Stimulated activated CD8-positive, alpha-beta memory T cell treated with anti-CD3 and anti-CD28 coated beads, Interleukin-7, amount 100 ng/mL, for 48 hours (primary cell): ENCODE measurements around the gene MYOF.

Source experiments
- DNase-seq, 2 donors: peaks; one replicate each; pipeline ENCODE4 v3.0.0-alpha.2; 2020; ENCODE audit warnings: low read depth in 1 of 2; ENCODE audit errors: extremely low read depth in 1 of 2

Gene MYOF

DNA sequence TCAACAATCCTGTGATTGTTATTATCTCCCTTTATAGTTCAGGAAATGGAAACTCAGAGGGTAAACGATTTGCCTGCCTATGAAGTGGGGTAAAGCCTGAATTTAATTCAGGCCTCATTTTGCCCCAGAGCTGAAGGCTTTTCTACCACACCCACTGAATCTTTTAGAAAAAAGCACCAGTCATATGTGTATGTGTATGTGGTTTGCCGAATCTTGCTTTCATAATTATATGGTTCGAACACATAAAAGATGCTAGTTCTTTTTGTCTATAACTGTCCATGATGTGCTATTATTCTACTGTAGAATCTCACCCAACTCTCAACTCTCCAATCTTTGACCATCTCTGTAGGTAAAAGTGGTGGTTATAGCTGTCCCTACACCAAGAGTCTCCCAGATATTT, 83.6 kb downstream of the MYOF start:
- DNase-seq: no peak

DNA sequence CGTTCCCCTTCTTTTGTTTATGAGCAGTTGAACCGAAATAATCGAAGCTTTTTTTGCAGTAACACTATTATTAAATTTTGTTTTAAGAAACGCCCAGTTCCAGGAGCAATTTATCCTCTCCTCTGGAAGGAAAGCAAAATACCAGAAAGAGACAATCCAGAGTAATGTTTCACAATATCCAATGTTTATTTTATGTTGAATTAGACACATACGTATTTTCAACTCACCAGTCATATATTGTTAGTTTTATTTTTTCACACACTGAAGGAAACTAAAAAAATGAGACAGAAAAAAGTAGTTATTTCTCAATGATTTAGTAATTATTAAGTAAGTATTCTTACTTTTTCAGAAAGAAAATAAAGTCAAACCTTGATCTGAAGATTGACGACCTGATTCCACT, 85.1 kb downstream of the MYOF start:
- DNase-seq: no peak

DNA sequence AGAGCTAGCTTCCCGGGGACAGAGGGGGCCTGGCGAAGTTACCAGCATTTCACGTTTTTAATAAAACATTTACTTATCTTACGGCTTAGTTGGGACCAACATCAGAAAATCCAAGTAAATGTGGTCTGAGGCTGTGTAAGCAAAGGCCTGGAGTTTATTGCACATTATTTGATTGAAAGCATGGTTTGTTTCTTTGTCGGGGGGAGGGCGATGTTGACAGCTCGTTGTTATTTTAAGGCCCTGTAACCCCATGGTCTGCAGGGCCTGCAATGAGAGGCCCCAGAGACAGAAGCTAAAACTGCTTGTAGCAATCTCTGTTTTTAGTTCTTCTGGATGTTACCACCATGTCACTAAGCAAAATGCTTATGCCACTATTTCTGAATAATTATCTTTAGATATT, 88.9 kb downstream of the MYOF start:
- no peak for DNase-seq

DNA sequence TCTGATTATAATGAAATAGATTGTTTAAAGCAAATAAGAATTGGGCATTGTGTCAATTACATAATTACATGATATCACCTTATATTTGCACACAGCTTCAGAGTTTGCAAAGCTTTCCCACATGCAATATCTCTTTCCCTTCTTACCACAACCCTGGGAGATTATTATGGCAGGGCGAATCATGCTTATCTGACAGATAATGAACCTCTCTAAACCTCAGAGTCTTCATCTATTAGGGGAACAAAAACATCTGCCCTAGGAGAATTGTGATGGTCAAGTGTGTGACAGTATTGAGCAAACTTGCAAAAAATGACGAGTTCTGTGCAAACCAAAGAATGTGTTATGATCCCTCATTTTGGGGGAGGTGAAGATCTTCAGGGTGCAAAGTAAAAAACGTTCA, 90.0 kb downstream of the MYOF start:
- DNase-seq: no peak

DNA sequence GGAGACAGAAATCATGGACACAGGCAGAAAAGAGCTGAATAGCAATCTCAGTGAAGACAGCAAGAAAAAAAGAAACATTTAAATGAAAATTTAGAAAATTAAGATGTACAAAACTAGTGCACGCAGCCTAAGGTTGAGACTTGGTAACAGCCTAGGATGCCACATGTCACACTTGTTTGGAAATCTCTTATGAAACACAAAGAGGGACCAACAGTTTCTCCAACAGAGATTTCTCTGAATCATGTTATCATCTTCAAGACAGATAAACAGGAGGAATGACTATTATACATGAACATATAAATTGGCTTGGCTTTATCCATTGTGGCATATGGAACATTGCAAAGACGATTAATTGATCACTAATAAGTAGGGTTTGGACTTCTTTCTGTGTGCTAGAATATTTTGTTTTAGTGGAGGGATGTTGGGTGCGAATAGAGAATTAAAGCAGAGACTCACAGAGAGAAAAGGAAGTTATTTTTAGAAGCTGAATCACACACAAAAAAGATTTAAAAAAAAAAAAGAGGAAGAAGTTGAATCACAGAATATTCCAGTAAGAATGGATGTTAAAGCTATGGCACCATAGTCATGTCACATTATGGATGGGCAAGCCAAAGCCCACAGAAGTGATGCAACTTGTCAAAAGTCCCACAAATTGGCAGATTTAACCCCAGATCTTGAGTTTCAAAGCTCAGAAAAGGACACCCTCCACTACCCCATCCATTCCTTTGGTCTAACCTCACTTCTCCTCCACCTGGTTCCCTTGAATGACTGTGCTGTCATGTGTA, 91.6 kb downstream of the MYOF start:
- no peak for DNase-seq

DNA sequence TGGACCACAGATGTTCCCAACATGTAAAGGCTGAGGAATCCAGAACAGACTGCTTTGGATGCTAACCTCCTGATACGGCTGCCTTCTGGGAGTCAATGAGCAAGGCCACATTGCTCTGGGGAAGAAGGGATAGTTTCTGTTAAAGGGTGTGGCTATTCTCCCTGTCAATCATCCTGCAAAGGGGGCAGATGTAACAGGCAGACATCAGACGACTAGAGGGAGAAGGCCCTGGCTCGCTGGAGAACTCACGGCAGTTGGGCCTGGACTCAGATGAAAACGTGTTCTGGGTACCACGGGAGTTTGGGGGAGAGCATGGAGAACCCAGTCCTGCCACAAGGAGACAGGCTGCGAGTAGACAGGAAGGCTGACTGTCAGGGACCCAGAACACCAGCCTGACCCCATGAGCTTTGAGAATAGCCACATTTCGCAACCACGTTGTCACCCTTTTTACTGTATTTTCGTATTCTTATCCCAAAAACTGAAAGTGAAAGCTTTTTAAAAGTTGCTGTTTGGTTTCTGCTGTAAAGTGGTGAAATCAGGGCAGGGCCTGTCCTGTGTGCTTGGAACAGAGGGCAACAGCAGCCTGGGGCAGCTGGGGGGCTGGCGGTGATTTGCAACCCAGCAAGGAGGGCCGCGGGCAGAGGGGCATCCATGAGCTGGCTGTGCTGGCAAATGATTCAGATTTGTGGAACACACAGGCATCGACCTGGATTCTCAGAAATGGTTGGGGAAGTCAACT, 95.3 kb downstream of the MYOF start:
- DNase-seq: no peak

DNA sequence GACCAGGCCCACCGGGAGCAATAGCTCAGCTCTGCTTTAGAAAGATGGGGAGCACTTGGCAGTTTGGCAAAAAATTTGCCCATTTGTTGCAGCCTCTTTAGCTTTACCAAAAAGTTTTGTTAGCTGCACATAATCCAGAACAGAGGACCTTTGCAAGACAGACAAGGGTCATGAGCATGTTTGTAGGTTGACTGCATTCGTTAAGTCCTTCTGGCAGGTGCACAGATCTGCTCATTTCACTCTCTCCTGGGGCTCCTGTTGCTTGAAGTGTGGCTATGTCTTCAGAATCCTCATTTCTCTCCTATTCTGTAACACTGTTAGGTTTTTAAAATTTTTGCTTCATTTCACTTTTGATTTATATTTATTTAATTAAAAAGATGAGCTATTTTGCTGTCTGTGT, 96.8 kb downstream of the MYOF start:
- DNase-seq: no peak

DNA sequence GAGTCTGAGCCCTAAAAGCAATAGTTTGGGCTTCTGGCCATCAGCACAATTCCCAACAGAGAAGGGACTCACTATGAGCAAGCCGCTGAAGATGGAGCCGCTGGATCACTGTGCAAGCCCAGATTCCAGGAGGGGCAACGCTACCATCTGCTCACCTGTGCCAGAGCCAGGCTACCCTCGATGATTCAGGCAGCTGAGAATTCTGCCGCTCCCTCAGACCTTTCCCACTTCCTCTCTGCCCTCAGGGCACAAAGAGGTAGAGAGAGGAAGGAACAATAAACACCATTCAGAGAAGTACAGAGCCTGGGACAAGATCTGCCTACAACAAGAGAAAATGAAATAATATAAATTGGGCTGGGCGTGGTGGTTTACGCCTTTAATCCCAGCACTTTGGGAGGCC, 98.1 kb downstream of the MYOF start:
- DNase-seq: no peak

DNA sequence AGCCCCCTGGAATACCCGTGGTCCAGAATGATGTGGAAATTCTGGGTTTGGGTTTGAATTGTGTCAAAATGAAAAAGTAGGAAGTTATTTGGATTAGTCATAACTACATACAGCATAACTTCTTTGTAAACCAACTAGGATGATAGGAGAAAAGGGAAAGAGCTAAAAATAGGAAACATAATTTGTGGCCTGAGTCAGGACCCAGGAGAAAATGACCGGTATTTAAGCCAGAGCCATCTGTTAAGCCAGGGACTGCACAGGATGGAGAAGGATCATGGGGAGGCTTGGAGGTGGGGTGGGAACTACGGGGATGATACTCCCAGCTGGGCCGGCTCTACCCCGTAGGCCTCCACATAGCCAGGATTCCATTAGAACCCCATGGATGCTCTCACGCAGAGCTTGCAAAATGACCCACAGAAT, 98.6 kb downstream of the MYOF start:
- no peak for DNase-seq

DNA sequence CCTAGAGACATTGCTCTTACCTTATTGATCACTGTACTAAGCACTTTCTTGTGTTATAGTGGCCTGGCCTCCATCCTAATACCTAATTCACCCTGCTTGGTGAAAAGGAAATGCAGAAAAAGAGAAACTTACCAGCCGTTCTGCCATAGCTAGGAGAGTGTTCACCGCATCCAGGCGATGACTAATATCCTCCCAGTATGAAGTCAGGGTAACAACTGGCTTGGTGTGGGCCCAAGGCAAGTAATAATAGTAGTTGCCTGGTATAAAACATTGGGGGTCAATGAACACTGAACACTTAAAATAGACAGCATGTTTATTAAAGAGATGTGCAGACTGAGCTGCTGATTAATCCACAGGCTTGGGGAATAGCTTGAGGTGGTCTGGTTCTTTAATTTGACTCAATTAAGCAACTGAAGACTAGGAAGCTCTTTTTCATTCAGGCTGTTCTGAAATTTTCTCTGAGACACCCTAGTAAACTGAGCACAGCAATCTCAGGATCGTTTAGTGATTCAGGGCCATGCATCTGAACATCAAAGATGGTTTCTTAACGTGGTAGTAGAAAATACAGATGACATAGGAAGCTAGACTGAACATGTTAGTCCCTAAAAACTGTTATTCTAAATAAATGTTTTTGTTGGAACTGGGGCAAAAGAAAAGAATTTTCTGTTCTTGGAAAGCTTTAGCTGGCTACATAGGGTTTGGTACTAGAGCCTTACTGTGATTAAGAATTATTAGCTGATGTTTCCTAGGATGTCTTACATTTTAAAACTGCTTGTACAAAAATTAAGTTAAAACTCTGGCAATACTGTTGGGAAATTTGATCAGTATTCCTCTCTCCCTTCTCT, 102.2 kb downstream of the MYOF start:
- peak in 1 of 2 donors; percentile 58 for DNase-seq

DNA sequence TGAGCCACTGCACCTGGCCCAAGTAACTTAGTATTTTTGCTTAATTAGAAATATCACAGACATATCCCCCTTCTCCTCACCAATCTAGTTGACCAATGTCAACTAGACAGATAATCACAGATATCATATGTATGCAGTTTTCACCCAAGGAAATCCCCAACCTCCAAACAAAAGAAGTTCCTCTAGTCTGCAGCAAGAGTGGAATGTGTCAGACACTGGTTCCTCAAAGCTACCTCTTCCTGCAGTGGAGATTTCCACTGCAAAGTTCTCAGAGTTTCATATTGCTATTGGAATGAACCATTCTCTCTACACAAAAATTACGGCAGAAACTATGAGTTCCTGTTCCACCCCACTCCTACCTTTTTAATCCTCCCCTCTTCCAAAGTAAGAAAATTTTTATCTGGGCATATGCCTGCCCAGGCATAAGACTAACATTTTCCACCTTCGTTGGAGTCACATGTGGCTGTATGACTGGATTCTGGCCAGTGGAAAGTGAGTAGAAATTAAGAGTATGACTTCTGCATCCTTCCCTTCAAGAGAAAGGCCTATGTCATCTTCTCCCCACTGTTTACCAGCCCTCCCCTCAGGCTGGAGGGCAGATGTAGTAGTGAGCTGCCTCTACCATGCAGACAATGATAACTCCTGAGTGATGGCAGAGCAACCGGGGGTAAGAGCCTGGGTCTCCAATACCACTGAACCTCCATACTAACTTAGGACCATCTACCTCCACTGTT, 103.0 kb downstream of the MYOF start:
- peak in 1 of 2 donors; percentile 12 for DNase-seq

DNA sequence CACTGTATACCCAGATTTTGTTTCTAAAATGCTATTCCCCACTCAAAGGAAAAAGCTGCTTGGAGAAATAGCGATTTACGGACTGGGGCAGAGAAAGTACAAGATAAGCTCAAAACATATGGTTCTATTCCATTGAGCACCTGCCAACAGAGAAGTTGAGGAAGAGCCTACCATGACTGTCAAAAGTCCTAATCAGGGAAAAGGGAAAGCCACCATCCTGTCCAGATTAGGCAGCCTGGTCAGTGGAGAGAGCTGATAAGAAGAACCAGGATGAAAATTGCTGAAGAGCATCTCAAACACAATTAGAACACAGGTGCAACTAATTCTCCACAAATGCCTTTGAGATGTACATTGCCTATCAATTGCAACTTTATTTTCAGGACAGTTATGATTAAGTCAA, 104.1 kb downstream of the MYOF start:
- no peak for DNase-seq

DNA sequence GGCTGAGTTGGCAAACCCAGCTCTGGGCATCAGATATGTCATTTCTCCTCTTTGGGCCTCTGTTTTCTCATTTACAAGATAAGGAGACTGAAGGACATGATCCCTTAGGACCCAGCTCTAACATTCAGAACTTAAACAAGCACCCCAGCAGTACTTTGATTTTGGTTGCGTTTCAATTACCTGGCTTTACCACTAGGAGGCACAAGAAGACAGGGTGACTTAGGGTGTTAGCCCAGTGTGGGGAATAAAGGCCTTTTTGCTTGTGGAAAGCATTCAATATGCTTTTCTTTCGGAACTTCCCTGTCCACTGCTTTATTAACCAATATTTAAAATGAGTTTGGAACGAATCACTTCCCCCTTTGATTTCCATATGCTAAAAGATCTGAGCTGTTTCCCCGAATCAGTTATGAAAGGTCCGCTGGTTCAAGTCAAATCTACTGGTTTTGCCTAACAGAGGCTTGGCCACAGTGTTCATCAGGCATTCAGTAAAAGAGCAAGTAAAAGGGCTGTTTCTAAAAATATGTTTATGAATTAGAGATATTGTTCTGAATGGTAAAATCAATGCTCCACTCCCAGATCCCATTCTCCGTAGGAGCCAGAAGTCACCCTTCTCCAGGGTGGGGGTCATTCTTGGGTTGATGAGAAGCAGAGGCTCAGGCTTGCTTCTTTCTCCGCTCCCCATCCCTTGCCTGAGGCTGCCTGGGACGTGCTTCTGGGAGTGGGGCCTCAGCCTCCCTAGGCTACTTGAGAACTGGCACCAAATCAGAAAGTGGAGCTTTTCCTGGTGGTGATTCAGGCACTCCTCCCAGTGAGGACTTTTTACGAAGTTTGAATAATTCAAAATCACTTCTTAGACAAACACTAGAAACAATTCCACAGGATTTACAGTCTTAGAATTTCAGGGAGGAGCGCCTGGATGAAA, 105.5 kb downstream of the MYOF start:
- DNase-seq: no peak

DNA sequence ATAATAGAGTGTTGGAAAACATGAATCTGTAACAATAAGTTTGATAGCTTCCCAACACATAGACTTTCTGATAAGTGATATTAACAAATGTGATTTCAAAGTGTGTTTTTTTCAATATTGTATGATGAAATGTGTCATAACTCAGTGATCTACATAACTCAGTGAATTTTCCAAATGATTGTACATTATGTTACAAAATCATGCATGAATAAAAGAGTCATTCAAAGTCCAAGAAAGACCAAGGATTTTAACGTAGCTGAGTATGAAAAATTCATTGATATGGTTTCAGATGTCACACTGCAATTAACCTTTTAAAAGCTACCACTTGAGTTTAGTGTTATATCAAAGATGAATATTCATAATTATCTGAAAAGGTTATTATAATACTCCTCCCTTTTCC, 111.2 kb downstream of the MYOF start:
- DNase-seq: no peak

DNA sequence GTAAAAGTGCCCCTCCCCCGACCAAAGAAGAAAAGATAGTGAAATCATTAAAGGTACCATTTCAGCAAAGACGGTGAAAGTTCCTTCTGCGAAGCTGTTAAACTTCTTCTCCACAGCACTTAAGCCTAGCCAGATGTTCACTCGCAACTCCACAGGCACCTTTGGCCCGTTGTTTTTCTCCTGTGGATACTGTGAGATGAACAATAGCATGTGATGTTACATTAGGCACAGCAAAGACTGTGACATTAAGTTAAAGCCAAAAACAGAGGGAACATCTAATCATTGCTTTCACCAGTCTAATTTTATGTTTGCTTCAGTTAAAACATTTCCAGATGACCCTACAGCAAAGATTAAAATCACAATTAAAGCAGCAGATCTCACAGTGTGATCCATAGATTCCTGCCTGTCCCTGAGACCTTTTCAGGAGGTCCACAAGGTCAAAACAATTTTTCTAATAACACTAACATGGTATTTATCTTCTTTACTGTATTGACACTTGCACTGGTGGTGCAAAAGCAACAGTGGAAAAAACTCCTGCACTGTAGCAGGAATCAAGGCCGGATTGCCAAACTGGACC, 112.5 kb downstream of the MYOF start:
- no peak for DNase-seq

DNA sequence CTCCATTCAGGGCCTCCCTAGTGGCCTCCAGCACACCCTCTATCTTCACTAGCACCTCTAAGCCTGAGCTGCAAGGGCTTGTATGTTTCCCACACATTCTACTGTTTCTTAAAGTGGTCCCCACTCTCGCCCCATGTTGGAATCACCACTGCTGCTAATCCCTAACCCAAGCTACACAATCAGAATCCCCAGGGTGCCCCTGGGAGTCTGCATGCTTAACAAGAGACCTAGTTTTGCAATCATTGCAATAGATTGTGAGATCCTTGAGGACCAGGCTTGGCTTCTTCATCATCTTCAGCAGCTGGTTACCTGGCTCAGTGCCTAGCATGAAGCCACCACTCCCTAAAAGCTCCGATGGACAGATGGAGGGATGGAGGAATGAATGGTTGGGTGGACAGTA, 113.9 kb downstream of the MYOF start:
- DNase-seq: no peak

DNA sequence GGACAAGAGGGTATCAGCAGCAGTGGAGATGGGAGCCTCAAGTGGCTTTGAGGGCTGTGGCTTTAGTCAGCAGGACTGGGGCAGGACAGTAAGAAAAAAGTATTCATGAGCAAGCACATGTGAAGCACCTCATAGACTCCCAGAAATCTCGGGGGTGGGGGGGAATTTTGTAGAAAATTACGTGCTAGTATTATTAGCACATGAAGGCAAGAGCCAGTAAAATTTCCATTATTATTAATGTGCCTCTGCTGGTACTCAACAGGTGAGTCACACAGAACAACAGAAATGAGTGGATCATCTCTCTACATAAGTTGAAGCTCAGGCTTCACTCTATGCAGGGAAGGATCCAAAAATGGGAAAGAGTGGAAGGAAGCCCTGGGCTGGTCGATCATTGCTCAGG, 114.5 kb downstream of the MYOF start:
- no peak for DNase-seq

DNA sequence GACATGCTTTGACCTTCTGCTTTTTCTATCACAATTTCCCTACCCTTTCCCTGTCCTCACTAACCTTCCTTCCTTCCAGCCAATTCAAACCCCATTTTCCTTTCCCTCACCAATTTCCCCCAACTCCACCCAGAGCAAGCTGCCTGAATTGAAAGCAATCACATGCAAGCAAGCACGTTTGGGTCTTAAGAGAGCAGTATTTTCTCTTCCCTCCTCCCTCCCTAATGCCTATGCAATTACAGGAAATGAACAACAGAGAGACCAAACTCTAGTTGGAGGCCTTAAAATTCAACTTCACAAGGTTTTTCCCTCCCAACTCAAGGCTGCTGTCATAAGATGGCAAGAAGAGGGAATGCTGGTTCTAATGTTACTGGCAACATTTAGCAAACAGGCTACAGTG, 117.2 kb downstream of the MYOF start:
- no peak for DNase-seq

DNA sequence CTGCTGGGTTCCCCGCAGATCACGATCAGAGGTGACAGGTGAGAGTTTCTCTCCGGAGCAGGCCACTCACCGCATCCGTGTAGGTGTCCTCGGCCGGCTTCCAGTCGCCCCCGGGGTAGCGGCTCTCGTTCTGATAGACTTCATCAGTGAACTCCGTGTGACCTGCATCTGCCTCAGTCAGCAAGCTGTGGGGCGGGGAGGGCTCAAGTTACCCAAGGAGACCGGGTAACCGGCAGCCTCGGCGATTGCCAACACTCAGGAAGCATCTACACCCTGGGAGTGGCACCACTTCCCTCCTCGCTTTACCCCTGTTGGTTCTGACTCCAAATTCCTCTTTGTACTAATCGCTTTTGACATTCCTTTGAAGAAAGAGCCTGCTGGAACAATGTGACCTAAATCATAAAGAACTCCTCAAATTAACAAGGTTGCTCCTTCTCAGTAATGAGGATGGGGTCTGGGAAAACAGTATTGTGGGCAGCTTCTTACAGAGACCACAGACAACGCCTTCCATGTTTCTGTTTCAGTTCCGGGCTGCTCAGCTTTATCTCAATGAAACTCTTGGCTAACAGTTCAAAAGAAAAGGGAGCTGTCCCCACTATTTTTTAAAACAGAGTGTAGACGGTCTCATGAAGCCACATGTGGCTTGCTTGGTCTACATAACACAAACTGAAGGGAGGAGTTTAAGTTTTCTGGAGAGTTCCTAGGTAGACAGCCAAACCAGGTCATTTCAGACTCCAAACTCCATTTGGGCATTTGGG, 118.1 kb downstream of the MYOF start:
- DNase-seq: no peak
